Measurements from ENCODE around the gene PAPPA2.

PAPPA2 gene

DNA sequence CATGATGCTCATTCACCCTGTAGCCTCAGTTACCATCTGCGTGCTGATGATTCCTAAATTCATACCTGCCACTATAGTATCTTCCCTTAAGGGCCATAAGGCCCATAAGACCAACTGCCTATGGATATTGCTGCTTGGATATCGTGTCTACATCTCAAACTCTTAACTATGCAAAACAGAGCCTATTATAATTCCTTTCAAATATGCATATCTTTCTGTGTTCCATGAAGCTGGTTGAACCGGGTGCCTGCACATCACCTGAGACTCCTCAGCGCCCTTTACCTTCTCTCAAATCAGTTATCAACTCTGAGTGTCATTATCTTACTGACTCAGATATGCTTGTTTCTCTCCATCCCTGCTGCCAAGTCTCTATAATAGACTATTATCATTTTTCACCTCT is 311.2 kb downstream of the PAPPA2 start:
- TF ChIP-seq, protein P1, sequence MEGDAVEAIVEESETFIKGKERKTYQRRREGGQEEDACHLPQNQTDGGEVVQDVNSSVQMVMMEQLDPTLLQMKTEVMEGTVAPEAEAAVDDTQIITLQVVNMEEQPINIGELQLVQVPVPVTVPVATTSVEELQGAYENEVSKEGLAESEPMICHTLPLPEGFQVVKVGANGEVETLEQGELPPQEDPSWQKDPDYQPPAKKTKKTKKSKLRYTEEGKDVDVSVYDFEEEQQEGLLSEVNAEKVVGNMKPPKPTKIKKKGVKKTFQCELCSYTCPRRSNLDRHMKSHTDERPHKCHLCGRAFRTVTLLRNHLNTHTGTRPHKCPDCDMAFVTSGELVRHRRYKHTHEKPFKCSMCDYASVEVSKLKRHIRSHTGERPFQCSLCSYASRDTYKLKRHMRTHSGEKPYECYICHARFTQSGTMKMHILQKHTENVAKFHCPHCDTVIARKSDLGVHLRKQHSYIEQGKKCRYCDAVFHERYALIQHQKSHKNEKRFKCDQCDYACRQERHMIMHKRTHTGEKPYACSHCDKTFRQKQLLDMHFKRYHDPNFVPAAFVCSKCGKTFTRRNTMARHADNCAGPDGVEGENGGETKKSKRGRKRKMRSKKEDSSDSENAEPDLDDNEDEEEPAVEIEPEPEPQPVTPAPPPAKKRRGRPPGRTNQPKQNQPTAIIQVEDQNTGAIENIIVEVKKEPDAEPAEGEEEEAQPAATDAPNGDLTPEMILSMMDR (IDR thresholded peaks at IDR 0.05; ENCODE audit: insufficient read depth, low read length, missing control alignments), result no peak
- ChIA-PET CTCF (no interaction called here), POLR2A (no interaction called here)
- DNase-seq (ENCODE audit: low read depth, low spot score), result no peak
- no peak overlapping the region for H3K4me3 ChIP-seq (ENCODE audit: low read depth, low read length)

DNA sequence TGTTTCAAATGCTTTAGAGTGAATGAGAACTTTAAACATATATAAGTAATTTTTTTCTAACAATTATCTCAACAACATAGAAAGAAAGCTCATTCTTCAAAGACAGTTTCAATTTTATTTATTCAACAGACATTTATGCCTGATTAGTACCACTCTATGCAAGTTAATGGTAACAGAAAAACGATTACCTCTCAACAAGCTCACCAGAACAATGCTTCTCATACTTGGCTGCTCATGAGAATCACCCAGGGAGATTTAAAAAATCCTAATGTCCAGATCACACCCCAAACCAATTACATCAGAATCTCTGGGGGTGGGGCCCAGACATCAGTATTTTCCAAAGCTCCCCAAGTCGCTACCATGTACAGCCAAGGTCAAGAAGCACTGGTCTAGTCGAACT is 312.4 kb downstream of the PAPPA2 start:
- POLR2A ChIA-PET, result no interaction called here
- TF ChIP-seq, protein P1 (IDR thresholded peaks at IDR 0.05; ENCODE audit: insufficient read depth, low read length, missing control alignments), result no peak
- no peak for DNase-seq (ENCODE audit: low read depth, low spot score)
- H3K4me3 ChIP-seq (ENCODE audit: low read depth, low read length), result no peak overlapping the region
- CTCF ChIA-PET, result no interaction called here

DNA sequence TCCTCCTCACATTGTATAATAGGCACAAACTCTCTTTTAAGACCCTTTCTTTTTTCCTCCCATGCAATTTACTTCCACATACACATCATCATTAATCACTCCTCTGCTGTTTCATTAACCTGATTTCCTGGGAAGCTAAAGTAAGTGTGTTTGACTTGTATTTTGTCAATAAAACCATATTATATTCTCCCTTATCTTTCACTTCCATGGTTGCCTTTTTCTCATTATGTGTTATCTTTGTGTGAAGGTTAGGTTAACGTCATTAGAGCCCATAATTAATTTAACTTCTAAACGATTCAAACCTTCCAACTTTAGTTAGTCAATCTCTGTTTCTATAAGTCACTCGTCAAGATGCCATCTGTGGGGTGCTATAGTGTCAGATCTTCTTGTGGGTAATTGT is 313.0 kb downstream of the PAPPA2 start:
- TF ChIP-seq, protein P1 (IDR thresholded peaks at IDR 0.05; ENCODE audit: insufficient read depth, low read length, missing control alignments), result no peak
- CTCF ChIA-PET, result no interaction called here
- POLR2A ChIA-PET, result no interaction called here
- no peak for DNase-seq (ENCODE audit: low read depth, low spot score)
- H3K4me3 ChIP-seq (ENCODE audit: low read depth, low read length), result no peak overlapping the region

DNA sequence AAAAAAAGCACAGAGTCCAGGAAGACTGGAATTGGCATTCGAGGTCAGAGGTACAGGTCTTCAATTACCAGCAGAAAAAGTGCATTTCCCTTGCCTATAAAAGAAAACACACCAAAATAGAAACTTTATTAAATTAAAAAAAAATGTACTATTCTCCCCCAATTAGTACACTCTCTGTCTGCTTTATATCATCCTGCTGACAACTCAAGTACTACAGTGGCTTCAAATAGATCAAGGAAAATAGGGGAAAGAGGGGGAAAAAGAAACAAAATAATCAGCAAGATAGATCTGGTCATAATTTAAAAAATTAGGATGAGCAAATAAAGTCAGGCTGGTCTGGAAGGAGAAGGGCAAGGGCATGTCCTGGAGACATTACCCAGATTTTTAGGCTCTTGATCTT is 315.1 kb downstream of the PAPPA2 start:
- DNase-seq (ENCODE audit: low read depth, low spot score), result no peak
- CTCF ChIA-PET, result no interaction called here
- no peak overlapping the region for H3K4me3 ChIP-seq (ENCODE audit: low read depth, low read length)
- POLR2A ChIA-PET, result no interaction called here
- TF ChIP-seq, protein P1 (IDR thresholded peaks at IDR 0.05; ENCODE audit: insufficient read depth, low read length, missing control alignments), result no peak

DNA sequence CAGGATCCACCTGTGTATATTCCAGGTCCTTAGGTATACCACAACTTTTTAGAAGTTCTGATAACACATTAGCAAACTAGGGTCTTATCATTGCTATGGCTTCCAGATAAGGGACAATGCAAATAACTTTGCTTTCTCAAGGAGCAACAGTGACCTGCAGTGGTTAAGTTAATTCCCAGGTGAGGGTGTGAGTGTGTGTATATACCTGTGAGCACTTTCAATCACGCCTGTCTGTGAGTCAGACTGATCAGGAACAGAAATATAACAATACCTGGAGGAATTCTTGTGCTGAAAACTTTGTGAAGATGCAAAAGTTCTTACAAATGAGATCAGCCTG is 317.0 kb downstream of the PAPPA2 start:
- H3K4me3 ChIP-seq (ENCODE audit: low read depth, low read length), result no peak overlapping the region
- no peak for DNase-seq (ENCODE audit: low read depth, low spot score)
- POLR2A ChIA-PET, result no interaction called here
- TF ChIP-seq, protein P1 (IDR thresholded peaks at IDR 0.05; ENCODE audit: insufficient read depth, low read length, missing control alignments), result no peak
- CTCF ChIA-PET, result no interaction called here

DNA sequence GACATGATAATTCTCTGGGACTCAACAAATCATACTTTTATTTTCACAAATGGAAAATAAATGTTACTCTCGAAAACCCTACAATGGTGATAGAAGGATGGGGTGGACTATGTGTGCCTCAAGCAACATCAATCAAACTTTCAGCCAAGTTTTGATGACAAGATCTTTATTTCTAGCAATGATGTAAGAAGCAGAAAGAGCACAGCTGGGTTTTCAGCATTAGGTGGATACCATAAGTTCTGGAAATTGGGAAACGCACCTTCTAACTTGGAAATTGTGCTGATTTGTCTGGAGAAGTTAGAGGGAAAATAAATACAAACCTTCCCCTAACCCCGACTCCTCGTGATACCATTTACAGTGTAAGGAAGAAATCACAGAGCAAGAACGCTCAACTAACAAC is 320.3 kb downstream of the PAPPA2 start:
- ChIA-PET POLR2A (no interaction called here), CTCF (no interaction called here)
- no peak for DNase-seq (ENCODE audit: low read depth, low spot score)
- no peak overlapping the region for H3K4me3 ChIP-seq (ENCODE audit: low read depth, low read length)
- TF ChIP-seq, protein P1 (IDR thresholded peaks at IDR 0.05; ENCODE audit: insufficient read depth, low read length, missing control alignments), result no peak

Data from AG04449 (cell line).